K562 (cell line): ENCODE measurements around the gene ACACB.

ENCODE experiments used
- CEBPB ChIP-seq: fragments of 450-650 bp; IDR thresholded peaks from 2 replicates; pipeline ENCODE4 v1.6.1; 2016; ENCODE audit warnings: missing genetic modification characterization, missing compliant biosample characterization
- EZH2 ChIP-seq: IDR thresholded peaks from 2 replicates; pipeline ENCODE4 v1.6.1; 2012; ENCODE audit warnings: low read depth, mild to moderate bottlenecking, inconsistent platforms, low read length, borderline replicate concordance
- FOXJ3 ChIP-seq: sonication (generic); formaldehyde crosslinking; IDR thresholded peaks from 2 replicates; pipeline ENCODE4 v1.4.0; 2020; ENCODE audit warnings: mild to moderate bottlenecking, missing genetic modification reagents
- ID3 ChIP-seq, 2 experiments: fragments of 250-450 bp in 1 of 2; fragments of 450-650 bp in 1 of 2; sonication (Bioruptor Pico) in 1 of 2; IDR thresholded peaks; 2 replicates each; pipeline versions ENCODE4 v1.6.1 to v1.8.0; 2016 to 2021; ENCODE audit warnings: mild to moderate bottlenecking in 2 of 2, moderate library complexity in 2 of 2, missing compliant biosample characterization in 1 of 2, missing genetic modification characterization in 1 of 2
- KDM2B ChIP-seq: fragments of 250-450 bp; sonication (Bioruptor Pico); IDR thresholded peaks from 2 replicates; pipeline ENCODE4 v1.8.0; 2021; ENCODE audit warnings: mild to moderate bottlenecking, moderate library complexity
- POLR2A ChIP-seq: fragments of 450-650 bp; conservative IDR thresholded peaks from 2 replicates; pipeline ENCODE4 v1.6.1; 2016
- RFX5 ChIP-seq: IDR thresholded peaks from 2 replicates; pipeline ENCODE4 v1.6.1; 2011; ENCODE audit warnings: low read depth, mild to moderate bottlenecking, improper control_type of control experiment, low read length
- SIRT6 ChIP-seq: IDR thresholded peaks from one replicate; pipeline ENCODE4 v1.6.1; 2012; ENCODE audit warnings: low read depth, mild to moderate bottlenecking, control low read depth, inconsistent platforms, low read length, moderate library complexity

GRCh38 chr12:109284392-109284791 lies 168.0 kb downstream of the ACACB start:
- no peak for TF ChIP-seq EZH2
- TF ChIP-seq ID3 (CRISPR knock-in tag; IDR thresholded peaks at IDR 0.05) = no peak
- no peak for TF ChIP-seq ID3 (tag; IDR thresholded peaks at IDR 0.05)
- no peak for TF ChIP-seq POLR2A
- TF ChIP-seq FOXJ3 (CRISPR knock-in tag) = no peak
- no peak for TF ChIP-seq CEBPB (tag)
- no peak for TF ChIP-seq SIRT6
- TF ChIP-seq KDM2B (CRISPR knock-in tag) = no peak
- no peak for TF ChIP-seq RFX5
